PC-3 (cell line): ENCODE measurements around the gene CD48. TPM values are rescaled to one million over a fixed set of nuclear protein-coding genes. Genes with fewer than 3 reads are reported as not detected.

ENCODE experiments used
- ATAC-seq: fragments of 200-7000 bp; cut with Tn5 transposase; 2 replicates; pipeline ENCODE4 v1.9.1; 2020; ENCODE audit warnings: mild to moderate bottlenecking, moderate library complexity
- BruUV-seq: library from RNA; stranded (reverse); fragments of 400-500 nt; replicated peaks from 2 replicates; lab custom pipeline; 2021; lab: Mats Ljungman, UMichigan
- CTCF ChIA-PET: fragments of 300-600 bp; sonication (Branson Sonifier 250); formaldehyde crosslinking; loops from one replicate; lab custom pipeline; 2022; ENCODE audit warnings: antibody characterized with exemption; lab: Charles Lee
- POLR2A ChIA-PET: fragments of 300-600 bp; sonication (Branson Sonifier 250); formaldehyde crosslinking; loops from one replicate; lab custom pipeline; 2022; ENCODE audit warnings: antibody characterized with exemption; ENCODE audit not compliant: unreplicated experiment; lab: Charles Lee
- DNase-seq: peaks from one replicate; pipeline ENCODE4 v3.0.0-alpha.2; 2015
- H2AFZ ChIP-seq: fragments of 300-600 bp; sonication (generic); 2 replicates; pipeline ENCODE4 v1.6.0; 2016; ENCODE audit warnings: antibody characterized with exemption, low read length
- H3F3A ChIP-seq: fragments of 300-600 bp; sonication (generic); one replicate; pipeline ENCODE4 v1.6.0; 2017; ENCODE audit warnings: antibody characterized with exemption, low read length, control low read depth, mild to moderate bottlenecking; ENCODE audit not compliant: unreplicated experiment
- H3K27ac ChIP-seq: fragments of 300-600 bp; sonication (generic); 2 replicates; pipeline ENCODE4 v1.5.1; 2016; ENCODE audit warnings: mild to moderate bottlenecking, low read length
- H3K27me3 ChIP-seq: fragments of 300-600 bp; sonication (generic); 2 replicates; pipeline ENCODE4 v1.6.1; 2016; ENCODE audit warnings: low read length, mixed read lengths
- H3K36me3 ChIP-seq: fragments of 300-600 bp; sonication (generic); 2 replicates; pipeline ENCODE4 v1.6.1; 2016; ENCODE audit warnings: low read depth, mixed run types, low read length, mixed read lengths
- H3K4me1 ChIP-seq: fragments of 300-600 bp; sonication (generic); 2 replicates; pipeline ENCODE4 v1.5.1; 2016; ENCODE audit warnings: low read length; ENCODE audit not compliant: insufficient read depth
- H3K4me2 ChIP-seq: fragments of 300-600 bp; sonication (generic); 2 replicates; pipeline ENCODE4 v1.6.0; 2016; ENCODE audit warnings: low read length
- H3K4me3 ChIP-seq: fragments of 300-600 bp; sonication (generic); 2 replicates; pipeline ENCODE4 v1.5.1; 2016; ENCODE audit warnings: mild to moderate bottlenecking, low read length, mixed read lengths
- H3K79me2 ChIP-seq: fragments of 300-600 bp; sonication (generic); 2 replicates; pipeline ENCODE4 v1.6.1; 2017; ENCODE audit warnings: low read length, mixed read lengths
- H3K9ac ChIP-seq: fragments of 300-600 bp; sonication (generic); 2 replicates; pipeline ENCODE4 v1.6.0; 2016; ENCODE audit warnings: mild to moderate bottlenecking, low read length
- H3K9me2 ChIP-seq: fragments of 300-600 bp; sonication (generic); replicated peaks from 2 replicates; pipeline ENCODE4 v1.6.1; 2016; ENCODE audit warnings: mixed run types, low read length, mixed read lengths
- H3K9me3 ChIP-seq: fragments of 300-600 bp; sonication (generic); 2 replicates; pipeline ENCODE4 v1.6.1; 2016; ENCODE audit warnings: low read length, mixed read lengths
- H4K20me1 ChIP-seq: fragments of 300-600 bp; sonication (generic); 2 replicates; pipeline ENCODE4 v1.6.1; 2016; ENCODE audit warnings: low read length, mixed read lengths
- CTCF ChIP-seq: fragments of 300-600 bp; sonication (generic); conservative IDR thresholded peaks from 2 replicates; pipeline ENCODE4 v1.5.1; 2017; ENCODE audit warnings: antibody characterized with exemption, low read depth, mild to moderate bottlenecking, low read length
- EZH2 ChIP-seq: fragments of 300-600 bp; sonication (generic); IDR thresholded peaks from one replicate; pipeline ENCODE4 v1.6.1; 2017; ENCODE audit warnings: antibody characterized with exemption, mild to moderate bottlenecking, low read length; ENCODE audit not compliant: unreplicated experiment
- EZH2phosphoT487 ChIP-seq: fragments of 300-600 bp; sonication (generic); IDR thresholded peaks from 2 replicates; pipeline ENCODE4 v1.6.1; 2018; ENCODE audit warnings: mild to moderate bottlenecking, antibody characterized with exemption, low read length, borderline replicate concordance
- intact Hi-C: fragments of 100-400 bp; cut with micrococcal nuclease; formaldehyde crosslinking; loops from 2 replicates; pipeline ENCODE4 v1.9.0; 2023
- total RNA-seq: library from RNA; depleted of rRNA; stranded (reverse); fragments of >200 nt; gene quantifications from 2 replicates; pipeline ENCODE4 v1.2.3, GENCODE V29; 2014

CD48 gene
- total RNA-seq, 1 experiment from 2014 or later: not detected

- H4K20me1 ChIP-seq: no peaks in the 10 kb centered on the region
- ChIA-PET POLR2A (no interaction called here), CTCF (no interaction called here)
- no peaks in the 10 kb centered on the region for H3K9me2 ChIP-seq
- H3K4me1 ChIP-seq: no peaks in the 10 kb centered on the region
- no peaks in the 10 kb centered on the region for H3F3A ChIP-seq
- H3K9me3 ChIP-seq: no peaks in the 10 kb centered on the region
- ATAC-seq (no peak), DNase-seq (no peak)
- H3K9ac ChIP-seq: no peak overlapping the region
- no peak overlapping the region for H2AFZ ChIP-seq
- peaks cover 94% of the 10 kb centered on the region for H3K27me3 ChIP-seq
- no peaks in the 10 kb centered on the region for H3K36me3 ChIP-seq
- TF ChIP-seq EZH2 (no peak), EZH2phosphoT487 (no peak), CTCF (no peak)
- no peaks in the 10 kb centered on the region for H3K79me2 ChIP-seq
- no peak overlapping the region for H3K4me2 ChIP-seq
- no peak overlapping the region for H3K27ac ChIP-seq
- BruUV-seq: no TSS peak
- intact Hi-C loops: no loop called here
- H3K4me3 ChIP-seq: no peak overlapping the region
Observed at GRCh38 chr1:160651433-160652064, 60.1 kb downstream of the CD48 start.

- no peak for DNase-seq
- no peaks in the 10 kb centered on the region for H3K36me3 ChIP-seq
- H3K79me2 ChIP-seq: no peaks in the 10 kb centered on the region
- no peaks in the 10 kb centered on the region for H3K9me3 ChIP-seq
- peaks cover 94% of the 10 kb centered on the region for H3K27me3 ChIP-seq
- no peak overlapping the region for H3K4me2 ChIP-seq
- intact Hi-C loops: no loop called here
- H3K27ac ChIP-seq: no peak overlapping the region
- H3K4me1 ChIP-seq: no peaks in the 10 kb centered on the region
- H3K9ac ChIP-seq: no peak overlapping the region
- ChIA-PET POLR2A (no interaction called here), CTCF (no interaction called here)
- H3K9me2 ChIP-seq: no peaks in the 10 kb centered on the region
- no peak for ATAC-seq
- H4K20me1 ChIP-seq: no peaks in the 10 kb centered on the region
- no peak overlapping the region for H3K4me3 ChIP-seq
- no peak for TF ChIP-seq EZH2phosphoT487
- TF ChIP-seq EZH2: no peak
- no peak for TF ChIP-seq CTCF
- H3F3A ChIP-seq: no peaks in the 10 kb centered on the region
- BruUV-seq: no TSS peak
- H2AFZ ChIP-seq: no peak overlapping the region
Observed at GRCh38 chr1:160647329-160647720, 64.3 kb downstream of the CD48 start.

GRCh38 chr1:160646711-160647328, 64.8 kb downstream of the CD48 start, which contains the start of gene SLAMF1:
SLAMF1 (minus strand) TSS chr1:160647044; CDS start chr1:160646945, 99 bp downstream.
- ChIA-PET POLR2A (no interaction called here), CTCF (no interaction called here)
- Histone ChIP-seq H3K9me2 (no peaks in the 10 kb centered on the region), H3K36me3 (no peaks in the 10 kb centered on the region), H3K27ac (no peak within 1 kb of the TSS), H3K27me3 (peaks cover 93% of the 10 kb centered on the region), H3K4me1 (no peaks in the 10 kb centered on the region), H3K4me2 (no peak within 1 kb of the TSS), H3K79me2 (no peaks in the 10 kb centered on the region), H4K20me1 (no peaks in the 10 kb centered on the region), H3K4me3 (no peak within 1 kb of the TSS), H3K9me3 (no peaks in the 10 kb centered on the region), H3K9ac (no peak within 1 kb of the TSS), H2AFZ (no peak within 1 kb of the TSS), H3F3A (no peaks in the 10 kb centered on the region)
- intact Hi-C loops: no loop called here
- DNase-seq (no peak), ATAC-seq (no peak)
- TF ChIP-seq EZH2phosphoT487 (no peak), EZH2 (no peak), CTCF (no peak)
- no TSS peak for BruUV-seq
